GM20431 (cell line): Measurements from ENCODE around the gene PIK3CB.
"Not testable (repeated sequence)": the region's sequence is repeated elsewhere in the genome, so short reads cannot be mapped to it uniquely, and the experiment has no call there.

Source experiments
- in situ Hi-C: fragments of 300-500 bp; cut with MseI, MboI; formaldehyde crosslinking; loops from one replicate; pipeline ENCODE4 v1.15.0; 2020; ENCODE audit warnings: low sequenced_read_pairs; ENCODE audit not compliant: unreplicated experiment

PIK3CB gene

DNA sequence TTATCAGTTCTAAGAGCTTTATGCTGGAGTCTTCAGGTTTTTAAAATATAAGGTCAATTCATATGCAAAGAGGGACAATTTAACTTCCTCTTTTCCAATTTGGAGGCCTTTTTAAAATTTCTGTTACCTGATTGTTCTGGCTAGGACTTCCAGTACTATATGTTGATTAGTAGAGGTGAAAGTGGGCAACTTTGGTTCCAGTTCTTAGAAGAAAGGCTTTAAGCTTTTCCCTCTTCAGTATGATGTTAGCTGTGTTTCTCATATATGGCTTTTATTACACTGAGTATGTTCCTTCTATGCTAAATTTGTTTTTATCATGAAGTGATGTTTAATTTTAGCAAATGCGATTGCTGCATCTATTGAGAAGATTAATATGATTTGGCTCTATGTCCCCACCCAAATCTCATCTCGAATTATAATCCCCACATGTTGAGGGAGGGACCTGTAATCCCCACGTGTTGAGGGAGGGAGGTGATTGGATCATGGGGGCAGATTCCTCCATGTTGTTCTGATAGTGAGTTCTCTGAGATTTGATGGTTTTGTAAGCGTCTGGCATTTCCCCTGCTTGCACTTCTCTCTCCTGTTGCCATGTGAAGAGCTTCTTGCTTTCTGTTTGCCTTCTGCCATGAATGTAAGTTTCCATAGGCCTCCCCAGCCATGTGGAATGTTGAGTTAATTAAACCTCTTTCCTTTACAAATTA, 192.4 kb downstream of the PIK3CB start:
- in situ Hi-C loops, result no loop called here

DNA sequence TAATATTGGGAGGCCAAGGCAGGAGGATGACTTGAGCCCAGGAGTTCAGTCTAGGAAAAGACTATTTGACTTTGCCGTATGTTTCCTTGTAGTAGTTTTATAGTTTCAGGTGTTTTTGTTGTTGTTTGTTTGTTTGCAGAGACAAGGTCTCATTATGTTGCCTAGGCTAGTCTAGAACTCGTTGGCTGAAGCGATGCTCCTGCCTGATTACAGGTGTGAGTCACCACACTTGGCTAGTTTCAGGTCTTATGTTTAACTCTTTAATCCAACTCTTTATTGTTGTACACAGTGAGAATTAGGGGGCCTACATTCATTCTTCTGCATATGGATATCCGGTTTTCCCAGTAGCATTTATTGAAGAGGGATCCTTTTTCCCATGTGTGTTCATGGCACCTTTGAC, 194.2 kb downstream of the PIK3CB start:
- in situ Hi-C loops, result no loop called here

DNA sequence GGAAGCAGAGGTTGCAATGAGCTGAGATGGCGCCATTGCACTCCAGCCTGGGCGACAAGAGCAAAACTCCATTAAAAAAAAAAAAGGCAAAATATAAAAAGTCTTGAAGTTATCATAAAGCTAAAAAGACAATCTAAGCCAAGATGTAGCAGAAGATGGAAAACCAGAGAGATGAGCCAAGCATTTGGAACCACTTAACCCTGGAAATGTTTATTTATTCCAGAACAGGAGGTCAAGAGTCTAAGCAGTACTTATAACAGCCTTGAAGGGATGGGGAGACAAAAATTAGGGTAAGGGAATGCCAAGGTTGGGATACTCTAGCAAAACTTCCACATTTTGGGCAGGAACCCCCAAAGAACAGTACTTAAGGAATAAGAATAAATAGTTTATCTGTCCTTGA, 196.1 kb downstream of the PIK3CB start:
- in situ Hi-C loops, result no loop called here

DNA sequence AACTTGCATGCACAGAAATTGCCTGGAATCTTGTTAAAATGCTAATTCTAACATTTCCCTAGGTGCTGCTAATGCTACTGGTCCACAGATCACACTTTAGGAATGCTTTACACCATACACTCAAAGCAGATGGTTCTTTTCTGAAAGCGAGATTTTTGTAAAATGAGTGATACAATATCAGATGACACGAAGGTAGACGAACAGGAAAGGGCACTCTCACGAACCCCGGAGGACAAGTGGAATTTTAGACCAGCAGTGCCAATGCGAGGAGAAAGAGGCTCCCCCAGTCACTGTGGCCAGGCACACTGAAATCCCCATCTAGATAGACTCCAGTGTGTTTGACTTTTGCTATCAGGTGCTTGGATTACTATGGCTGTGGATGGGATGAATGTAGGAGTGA, 205.2 kb downstream of the PIK3CB start:
- in situ Hi-C loops, result no loop called here

DNA sequence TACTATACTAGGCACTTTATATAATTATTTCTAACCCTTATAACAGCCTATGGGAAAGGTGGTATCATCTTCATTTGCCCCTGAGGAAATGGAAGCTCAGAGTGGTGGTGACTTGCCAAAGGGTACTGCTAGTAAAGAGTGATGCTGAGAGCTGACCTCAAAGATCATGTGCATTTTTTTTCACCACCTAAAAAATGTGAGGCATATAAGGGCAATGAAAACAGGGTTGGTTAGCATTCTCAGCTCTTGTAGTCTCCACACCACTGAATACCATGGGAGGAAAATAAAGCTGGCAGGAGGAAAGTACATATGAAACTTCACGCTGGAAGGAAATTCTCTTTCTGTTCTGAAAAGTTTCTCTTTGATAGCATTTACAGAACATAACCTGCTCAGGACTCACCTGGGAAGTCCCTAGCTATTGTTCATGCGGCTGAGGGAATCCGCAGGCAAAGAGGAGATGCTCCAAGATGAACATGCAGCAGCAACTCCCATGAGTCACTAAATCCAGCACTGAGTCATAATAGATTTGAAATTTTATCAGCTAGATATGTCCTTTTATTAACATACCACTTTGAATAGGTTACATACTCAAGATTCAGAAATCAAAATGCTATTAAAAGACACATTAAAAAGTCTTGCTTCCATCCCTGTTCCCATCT, 208.9 kb downstream of the PIK3CB start:
- in situ Hi-C loops, result no loop called here

DNA sequence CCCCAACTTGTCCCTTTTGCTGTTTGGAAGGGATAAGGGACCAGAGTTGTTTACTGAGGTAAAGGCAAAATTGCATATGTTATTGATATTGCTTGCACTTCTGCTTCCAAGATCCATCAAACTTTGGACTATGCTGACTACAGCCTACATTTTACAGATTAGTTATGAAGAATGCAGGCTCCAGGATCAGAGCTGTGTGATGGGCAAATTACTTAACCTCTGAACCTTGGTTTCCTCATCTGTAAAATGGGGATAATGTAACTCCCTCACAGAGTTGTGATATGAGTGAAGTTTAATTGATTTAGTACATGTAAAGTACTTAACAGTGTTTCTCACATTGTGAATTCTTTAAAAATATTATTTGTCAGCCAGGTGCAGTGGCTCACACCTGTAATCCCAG, 210.2 kb downstream of the PIK3CB start:
- in situ Hi-C loops, result no loop called here

DNA sequence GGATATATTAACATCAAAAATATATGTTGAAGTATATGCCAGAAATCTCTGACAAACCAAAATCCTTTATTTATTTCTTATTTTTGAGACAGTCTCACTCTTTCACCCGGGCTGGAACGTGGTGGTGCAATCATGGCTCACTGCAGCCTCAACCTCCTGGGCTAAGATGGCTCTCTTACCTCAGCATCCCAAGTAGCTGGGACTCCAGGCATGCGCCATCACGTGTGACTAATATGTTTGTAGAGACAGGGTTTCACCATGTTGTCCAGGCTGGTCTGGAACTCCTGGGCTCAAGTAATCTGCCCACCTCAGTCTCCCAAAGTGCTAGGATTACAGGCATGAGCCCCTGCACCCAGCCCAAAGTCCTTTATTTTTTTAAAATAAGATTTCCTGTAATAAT, 214.3 kb downstream of the PIK3CB start:
- in situ Hi-C loops, result no loop called here

DNA sequence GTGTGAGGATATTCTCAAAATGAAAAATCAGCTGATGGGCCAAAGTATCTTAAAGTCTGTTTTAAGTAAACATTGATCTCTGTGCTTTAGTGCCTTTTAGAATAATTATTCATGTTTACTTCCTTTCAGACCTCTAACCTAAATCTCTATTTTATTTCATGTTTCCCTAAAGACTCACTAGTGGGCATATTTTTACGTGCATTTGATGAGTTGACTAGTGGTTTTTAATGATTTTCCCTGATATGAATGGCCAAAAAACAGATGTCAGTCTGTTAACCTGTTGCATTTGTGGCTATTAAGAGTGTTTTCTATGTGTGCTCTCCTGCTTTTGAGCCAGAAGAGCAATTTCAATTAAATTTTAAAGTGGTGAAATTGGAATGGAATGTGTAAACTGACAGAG, 219.3 kb downstream of the PIK3CB start:
- in situ Hi-C loops, result no loop called here

DNA sequence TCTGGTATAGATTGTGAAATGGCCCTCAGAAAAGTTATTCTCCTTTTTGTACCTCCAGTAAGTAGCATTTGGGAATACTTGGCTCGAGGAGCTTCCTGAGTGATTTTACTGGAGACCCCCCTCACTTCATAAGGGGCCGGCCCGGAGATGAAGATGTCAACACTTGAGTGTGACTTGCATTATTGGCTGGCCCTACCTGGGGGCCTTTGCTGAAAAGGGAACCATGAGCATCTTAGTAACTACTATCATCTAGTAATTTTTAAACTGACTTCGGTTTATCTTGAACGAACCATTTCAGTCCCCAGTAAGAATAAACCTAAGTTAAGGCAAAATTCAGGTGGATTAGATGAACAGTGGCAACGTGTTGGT, 224.8 kb downstream of the PIK3CB start:
- in situ Hi-C loops, result no loop called here

DNA sequence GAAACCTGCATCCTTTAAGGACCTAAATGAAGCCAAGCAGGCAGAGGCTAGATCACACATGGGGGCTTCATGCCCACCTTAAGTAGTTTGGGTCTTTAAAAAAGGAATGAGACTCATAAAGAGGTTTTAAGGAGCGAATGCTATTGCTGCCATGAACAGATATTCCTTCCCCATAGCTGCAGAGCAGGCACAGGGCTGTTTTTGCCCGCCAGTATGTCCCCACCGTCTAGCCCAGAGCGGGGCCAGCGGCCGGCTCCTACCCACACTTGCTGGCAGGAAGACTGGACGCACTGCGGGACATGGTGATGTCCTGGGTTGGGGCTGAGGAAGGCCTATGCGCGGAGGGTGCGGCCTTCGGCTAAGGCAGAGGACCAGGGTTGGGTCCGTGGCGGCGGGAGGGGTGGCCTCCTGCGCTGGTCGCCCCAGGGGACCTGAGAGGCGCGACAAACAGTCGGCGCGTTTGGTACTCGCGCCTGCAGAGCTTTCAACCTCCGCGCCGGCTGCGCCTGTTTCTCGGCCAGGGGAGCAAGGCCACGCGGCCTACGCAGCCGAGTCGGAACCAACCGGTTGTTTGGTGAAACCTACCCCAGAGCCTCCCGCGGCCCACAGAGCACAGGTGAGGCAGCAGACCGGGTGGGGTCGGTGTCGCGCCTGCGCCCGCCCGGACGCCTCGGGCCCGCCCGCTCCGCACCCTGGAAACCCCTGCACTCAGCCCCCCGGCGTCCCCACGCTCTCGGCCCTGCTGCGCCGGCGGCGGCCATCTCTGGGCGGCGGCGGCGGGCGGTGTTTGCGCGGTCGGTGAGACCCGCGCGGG, 226.2 kb downstream of the PIK3CB start, which contains the start of gene FAIM:
TSS of gene FAIM (plus strand) at position 450 of the 814 bp plus-strand sequence. CDS start 10,956 bp downstream, outside the sequence.
- in situ Hi-C loops, result no loop called here

DNA sequence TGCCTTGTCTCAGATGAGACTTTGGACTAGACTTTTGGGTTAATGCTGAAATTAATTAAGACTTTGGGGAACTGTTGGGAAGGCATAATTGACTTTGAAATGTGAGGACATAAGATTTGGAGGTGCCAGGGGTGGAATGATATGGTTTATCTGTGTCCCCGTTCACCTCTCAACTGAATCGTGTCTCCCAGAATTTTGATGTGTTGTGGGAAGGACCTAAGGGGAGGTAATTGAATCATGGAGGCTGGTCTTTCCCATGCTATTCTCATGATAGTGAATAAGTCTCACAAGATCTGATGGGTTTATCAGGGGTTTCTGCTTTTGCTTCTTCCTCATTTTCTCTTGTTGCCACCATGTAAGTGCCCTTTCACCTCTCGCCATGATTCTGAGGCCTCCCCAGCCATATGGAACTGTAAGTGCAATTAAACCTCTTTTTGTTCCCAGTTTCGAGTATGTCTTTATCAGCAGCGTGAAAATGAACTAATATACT, 230.6 kb downstream of the PIK3CB start:
- in situ Hi-C loops, result not testable (repeated sequence)
